DMS153 treated with DMSO at 0.1 percent for 48 hours (cell line): ENCODE results near the gene ZSWIM6.
"Not testable (repeated sequence)": the region's sequence is repeated elsewhere in the genome, so short reads cannot be mapped to it uniquely, and the experiment has no call there.

Experiments used
- DNase-seq: peaks from one replicate; lab custom pipeline; 2025; ENCODE audit not compliant: unreplicated experiment; lab: John Stamatoyannopoulos, UW

ZSWIM6 gene

GRCh38 chr5:61405511-61406295 is 73.6 kb downstream of the ZSWIM6 start:
- no peak for DNase-seq

DNA sequence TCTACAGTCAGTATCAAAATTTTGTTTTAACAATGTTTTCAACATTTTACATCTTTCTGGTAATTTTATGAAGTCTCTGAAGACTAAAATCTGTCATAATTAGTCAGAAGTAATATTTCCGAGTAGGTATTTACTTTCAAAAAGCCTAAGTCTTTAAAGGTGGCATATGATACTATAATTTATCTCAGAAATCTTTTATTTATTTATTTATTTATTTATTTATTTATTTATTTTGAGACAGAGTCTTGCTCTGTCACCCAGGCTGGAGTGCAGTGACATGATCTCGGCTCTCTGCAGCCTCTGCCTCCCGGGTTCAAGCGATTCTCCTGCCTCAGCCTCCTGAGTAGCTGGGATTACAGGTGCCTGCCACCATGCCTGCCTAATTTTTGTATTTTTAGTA is 74.4 kb downstream of the ZSWIM6 start:
- DNase-seq: not testable (repeated sequence)

DNA sequence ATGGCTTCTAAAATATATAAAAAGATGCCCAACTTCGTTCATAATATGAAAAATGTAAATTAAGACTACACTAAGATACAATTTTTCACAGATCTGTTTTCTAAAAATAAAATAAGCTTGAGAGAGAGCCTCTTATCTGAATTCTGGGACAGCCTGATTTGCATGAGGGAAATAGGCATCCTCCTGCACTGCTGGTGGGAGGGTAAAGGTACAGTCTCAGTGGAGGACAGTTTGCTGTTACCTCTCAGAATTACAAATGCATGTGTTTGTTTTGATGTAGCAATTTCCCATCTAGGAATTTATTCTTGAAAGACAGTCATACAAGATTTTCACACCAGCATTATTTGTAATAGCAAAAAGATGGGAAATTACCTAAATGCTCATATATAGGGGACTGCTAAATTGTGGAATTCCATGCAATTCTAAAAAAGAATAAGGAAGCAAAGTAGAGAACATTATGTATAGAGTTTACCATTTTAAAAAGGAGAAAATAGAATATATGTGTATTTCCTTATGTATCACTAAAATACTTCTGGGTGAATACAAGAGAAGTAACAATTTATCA is 75.7 kb downstream of the ZSWIM6 start:
- no peak for DNase-seq

- DNase-seq: peak; percentile 87
These were observed 76.6 kb downstream of the ZSWIM6 start for GRCh38 chr5:61408476-61409168.

DNA sequence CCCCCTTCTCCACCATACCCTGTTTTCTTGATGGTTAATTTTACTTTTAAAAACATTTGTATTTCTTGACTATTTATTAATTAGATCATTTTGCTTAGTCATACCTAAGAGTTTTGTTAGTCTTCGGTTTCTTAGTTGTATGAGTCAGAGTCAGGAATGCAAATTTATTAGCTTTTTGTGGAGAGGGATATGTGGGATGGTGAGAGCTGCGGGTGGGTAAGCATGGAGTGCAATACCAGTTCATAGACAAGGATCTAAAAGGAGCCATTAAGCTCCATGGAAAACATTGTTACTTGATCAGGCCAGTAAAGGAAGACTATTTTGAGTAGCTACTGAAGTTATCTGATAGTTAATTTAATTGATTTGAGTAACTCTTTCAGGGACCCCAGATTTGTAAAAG is 77.5 kb downstream of the ZSWIM6 start:
- no peak for DNase-seq

- DNase-seq: no peak
These were observed 78.8 kb downstream of the ZSWIM6 start for GRCh38 chr5:61410811-61411210.

- no peak for DNase-seq
These were observed 80.3 kb downstream of the ZSWIM6 start for GRCh38 chr5:61412361-61412760.

- not testable (repeated sequence) for DNase-seq
These were observed 81.1 kb downstream of the ZSWIM6 start for GRCh38 chr5:61413205-61413604.

GRCh38 chr5:61414806-61415205 is 82.7 kb downstream of the ZSWIM6 start:
- DNase-seq: no peak

DNA sequence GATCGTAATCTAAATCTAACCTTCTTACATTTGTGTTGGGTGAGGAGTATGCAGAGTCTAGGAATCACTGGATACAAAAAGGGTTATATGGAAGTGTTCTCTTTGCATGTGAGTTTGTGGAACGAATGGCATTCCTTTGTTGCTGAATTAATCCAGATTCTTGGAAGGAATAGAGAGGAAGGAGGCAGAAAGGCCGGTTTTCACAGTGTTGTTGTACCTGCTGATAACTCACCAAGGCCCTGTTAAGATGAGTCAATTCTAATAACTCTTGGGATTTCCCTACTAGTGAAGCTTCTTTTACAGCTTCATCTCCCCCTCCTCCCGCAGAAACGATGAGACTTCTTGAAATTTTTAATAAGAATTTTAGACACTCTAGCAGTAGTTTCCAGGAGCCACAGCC is 84.0 kb downstream of the ZSWIM6 start:
- no peak for DNase-seq

DNA sequence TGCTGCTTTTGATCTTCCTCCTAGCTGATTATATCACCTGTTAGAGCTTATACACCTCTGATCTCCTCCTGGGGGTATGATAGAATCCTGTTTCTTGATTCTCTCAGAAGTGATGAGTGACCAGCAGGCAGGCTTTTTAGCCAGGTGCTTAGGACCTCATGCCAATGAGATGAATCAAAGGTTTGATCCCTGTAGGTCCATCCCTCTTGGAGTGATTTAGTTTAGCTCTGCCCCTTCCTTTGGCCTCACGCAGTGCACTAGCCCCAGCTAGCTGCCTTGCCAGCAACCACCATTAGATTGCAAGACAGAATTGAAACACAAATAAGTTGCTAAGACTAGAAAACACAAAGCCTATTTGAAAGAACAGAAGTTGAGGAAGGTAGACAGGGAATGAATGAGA is 84.4 kb downstream of the ZSWIM6 start:
- DNase-seq: no peak

GRCh38 chr5:61417340-61417739 is 85.3 kb downstream of the ZSWIM6 start:
- DNase-seq: no peak

GRCh38 chr5:61417851-61418250 is 85.8 kb downstream of the ZSWIM6 start:
- DNase-seq: no peak

DNA sequence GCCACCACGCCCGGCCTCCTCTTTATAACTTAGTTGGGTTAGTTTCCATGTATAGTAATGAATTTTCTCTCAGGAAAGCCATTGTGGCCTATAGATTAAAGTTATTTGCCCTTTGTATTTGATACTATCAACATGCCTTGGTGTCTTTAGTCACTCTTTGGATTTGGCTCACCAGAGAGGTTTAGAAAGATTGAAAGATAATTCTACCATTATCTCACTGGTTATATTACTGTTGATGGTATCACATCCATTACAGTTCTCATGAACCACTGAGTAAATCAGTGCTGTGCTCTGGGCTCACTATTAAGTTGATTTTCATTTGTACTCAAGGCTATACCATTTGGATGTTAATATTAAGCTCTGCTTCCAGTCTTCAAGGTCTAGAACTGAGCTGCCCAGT is 87.0 kb downstream of the ZSWIM6 start:
- no peak for DNase-seq

DNA sequence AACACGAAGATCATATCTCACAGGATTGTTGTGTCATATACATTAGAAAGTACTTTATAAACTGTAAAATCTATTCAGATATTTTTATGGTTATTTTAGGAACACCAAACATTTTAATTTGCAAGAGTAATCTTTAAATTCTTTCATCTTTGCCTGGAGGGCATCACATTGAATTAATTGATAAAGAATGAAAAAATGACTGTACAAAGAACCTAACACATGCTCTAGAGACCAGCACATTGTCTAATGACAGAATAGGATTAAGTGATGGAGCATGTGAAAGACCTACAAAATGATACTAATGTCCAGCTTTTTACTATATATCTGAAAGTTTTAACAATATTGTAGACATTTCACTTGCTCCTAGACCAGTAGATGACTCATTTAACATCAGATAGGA is 88.0 kb downstream of the ZSWIM6 start:
- DNase-seq: no peak

DNA sequence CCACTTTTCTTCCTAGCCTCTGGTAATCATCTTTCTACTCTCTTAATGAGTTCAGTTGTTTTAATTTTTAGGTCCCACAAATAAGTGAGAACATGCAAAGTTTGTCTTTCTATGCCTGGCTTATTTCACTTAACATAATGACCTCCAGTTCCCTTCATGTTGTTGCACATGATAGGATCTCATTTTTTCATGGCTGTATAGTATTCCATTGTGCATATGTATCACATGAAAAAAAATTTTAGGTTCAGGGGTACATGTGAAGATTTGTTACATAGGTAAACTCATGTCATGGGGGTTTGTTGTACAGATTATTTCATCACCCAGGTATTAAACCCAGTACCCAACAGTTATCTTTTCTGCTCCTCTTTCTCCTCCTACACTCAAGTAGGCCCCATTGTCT is 89.2 kb downstream of the ZSWIM6 start:
- DNase-seq: not testable (repeated sequence)

DNA sequence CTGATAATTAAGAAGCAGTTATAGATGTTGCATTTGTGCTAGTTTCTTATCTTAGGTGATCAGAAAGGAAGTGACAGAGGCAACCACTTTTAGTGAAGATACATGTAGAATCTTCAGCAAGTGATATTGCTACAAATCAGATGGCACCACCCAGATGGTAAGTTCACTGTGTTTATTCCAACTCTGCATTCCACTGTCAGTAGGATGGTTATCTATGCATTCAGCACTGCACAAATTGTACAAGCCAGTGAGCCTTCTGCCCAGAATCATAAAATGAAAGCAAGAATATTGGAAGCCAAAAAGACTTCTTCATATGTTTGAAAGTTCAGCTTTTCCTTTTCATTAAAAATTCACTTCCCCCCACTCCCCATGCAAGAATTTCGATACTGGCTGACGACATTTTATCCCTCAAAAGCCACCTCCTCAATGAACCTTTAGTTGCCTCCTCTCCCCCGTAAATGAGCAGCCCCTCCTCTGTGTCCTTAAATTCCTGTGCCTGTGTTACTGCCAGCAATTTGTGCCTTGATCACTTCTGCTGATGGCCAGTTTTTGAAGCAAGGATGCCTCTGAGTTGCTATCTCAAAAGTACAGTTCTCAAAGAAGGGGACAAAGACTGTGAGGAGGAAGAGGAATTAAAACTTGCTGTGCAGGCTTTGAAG is 91.6 kb downstream of the ZSWIM6 start:
- no peak for DNase-seq

GRCh38 chr5:61425918-61426317 is 93.9 kb downstream of the ZSWIM6 start:
- DNase-seq: no peak

DNA sequence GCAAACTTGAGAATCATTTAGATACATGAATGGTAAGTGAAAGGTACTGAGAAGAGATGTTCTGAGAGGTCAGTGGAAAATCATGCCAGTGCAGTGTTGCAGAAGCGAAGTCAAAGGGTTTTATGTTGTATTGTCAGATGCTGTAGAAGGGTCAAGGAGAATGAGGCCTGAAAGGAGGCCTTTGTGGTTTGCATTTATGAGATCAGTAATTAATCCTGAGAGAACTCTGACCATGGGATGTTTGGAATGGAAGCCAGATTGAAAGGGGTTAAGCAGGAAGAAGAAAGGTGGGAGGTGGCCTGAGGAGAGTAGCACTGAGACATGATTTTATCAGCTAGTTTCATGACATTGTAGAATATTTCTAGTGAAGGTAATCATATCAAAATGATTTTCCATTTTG is 97.8 kb downstream of the ZSWIM6 start:
- DNase-seq: no peak

DNA sequence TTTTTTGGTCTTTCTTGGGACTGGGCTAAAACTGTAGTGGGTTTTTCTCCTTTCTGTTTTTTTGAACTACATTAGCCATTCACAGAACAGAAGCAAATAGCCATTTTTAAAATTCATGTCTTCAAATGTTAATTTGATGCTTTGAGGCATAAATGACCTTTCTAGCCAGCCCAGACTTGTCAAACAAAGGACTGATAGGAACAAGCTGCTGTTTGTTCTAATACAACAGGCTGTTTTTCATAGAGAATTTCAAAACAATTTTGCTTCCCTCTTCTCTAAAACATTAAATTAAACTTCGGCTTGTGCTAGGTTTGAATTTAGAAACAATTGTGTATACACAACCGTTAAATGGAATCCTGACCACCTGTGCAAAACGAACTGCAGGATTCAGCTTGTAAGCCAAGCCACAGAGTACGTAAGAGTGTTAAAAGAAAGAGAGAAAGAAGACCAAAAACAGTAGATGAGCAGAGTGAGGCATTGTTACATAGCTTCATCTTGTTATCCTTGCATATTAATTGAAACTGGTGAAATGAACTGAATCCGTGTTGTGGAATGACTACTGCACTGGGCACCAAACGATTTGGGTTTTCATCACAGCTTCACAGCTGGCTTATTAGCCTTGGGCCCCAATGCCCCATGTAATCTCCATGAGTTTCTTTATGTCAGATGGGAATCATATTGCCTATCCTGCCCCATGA is 100.0 kb downstream of the ZSWIM6 start:
- no peak for DNase-seq

- DNase-seq: no peak
These were observed 103.3 kb downstream of the ZSWIM6 start for GRCh38 chr5:61435368-61435767.
